OCI-LY7 (cell line): ENCODE results near the gene RTBDN.

Source experiments
- CTCF ChIP-seq: fragments of 200-600 bp; sonication (generic); conservative IDR thresholded peaks from 2 replicates; pipeline ENCODE4 v1.5.1; 2014; ENCODE audit warnings: mild to moderate bottlenecking, antibody characterized with exemption, low read length, moderate library complexity, mixed read lengths
- EZH2phosphoT487 ChIP-seq: fragments of 200-600 bp; sonication (generic); IDR thresholded peaks from 2 replicates; pipeline ENCODE4 v1.6.1; 2018; ENCODE audit warnings: low read depth, borderline replicate concordance, mild to moderate bottlenecking, mixed run types, antibody characterized with exemption, low read length, moderate library complexity, mixed read lengths

- TF ChIP-seq CTCF (no peak), EZH2phosphoT487 (no peak)
These were observed 48.8 kb downstream of the RTBDN start for GRCh38 chr19:12785431-12786031.
